ENCODE results near the gene EGR1.

The EGR1 gene

GRCh38 chr5:138454121-138454520, 11.2 kb upstream of the EGR1 start:
- no peak for DNase-seq

GRCh38 chr5:138455232-138455930, 9.9 kb upstream of the EGR1 start:
- DNase-seq: no peak

DNA sequence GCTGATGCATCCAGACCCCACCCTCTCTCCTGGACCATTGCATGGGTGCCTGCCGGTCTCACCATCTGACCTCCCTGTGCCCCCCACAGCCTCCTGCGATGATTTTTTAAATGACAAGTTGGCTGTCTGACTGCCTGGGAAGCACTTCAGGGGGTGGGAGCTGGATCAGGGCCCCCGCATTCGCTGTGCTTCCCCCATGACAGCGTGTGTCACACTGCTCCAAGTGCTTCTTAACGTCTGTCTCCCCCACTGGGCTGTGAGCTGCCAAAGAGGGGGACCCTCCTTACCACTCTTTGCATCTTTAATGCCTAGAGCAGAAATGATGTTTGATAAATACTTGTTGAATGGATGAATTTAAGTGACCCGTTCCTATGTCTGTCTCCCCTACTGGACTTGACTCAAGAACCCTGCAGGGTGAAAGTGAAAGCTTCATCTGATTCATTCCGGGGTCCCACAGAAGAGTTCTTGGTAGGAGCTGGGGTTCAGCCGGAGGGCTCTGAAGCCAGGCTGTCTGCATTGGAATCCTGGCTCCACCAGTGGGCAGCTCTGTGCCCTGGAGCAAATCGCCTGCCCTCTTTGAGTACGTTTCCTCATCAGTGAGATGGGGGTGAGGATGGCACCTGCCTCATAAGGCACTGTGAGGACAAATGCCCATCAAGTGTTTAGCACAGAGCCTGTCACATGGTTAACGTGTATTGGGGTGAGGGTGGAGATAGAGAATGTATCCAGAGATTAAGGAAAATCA, 7.6 kb upstream of the EGR1 start:
- no peak for DNase-seq

DNA sequence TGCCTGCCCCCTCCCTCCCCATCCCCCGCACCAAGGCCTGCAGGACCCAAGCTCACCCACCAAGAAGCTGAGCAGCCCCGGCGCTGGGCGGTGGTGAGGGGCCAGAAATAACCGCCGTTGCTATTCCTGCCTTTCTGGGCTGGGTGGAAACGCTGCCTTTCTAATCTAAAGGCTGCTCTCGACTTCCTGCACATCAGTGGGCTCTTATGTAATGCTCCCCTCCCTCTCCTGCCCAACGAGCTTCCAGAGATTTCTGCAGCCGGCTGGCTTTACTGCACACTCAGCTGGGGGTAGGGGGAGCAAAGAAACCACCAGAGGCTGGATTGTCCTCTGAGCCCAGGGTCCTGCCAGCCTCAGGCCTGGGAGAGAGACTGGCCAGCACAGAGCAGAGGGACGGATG, 6.9 kb upstream of the EGR1 start:
- DNase-seq: no peak

GRCh38 chr5:138458856-138459255, 6.4 kb upstream of the EGR1 start:
- no peak for DNase-seq

DNA sequence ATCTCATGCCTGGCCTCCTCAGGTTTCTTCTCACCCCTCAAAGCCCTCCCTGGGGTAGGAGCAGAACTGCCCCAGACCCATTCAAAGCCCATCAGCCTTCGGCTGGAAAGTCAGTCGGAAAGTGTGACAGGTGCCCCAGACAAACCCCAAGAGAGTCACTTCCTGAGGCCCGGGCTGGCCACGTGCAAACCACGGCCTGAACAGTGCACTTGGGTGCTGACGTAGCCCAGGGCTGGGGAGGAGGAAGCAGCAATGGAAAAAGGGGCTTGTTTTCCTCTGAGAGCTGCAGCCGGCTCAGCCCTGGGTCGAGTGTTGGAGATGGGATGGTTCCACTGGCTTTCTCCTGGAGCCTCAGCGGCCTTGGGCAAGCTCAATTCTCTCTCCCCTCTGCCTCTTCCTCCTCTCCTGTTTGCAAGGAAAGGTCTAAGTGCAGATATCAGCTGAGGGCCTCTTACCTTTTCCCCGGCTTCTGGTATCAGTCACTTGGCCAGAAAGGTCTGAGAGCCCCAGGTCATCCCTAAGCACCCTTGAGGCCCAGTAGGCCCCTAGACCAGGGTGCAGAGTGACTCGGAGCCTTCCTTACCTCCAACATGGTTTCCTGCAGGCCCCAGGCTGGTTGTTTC, 5.9 kb upstream of the EGR1 start:
- no peak for DNase-seq

GRCh38 chr5:138460032-138460693, 5.1 kb upstream of the EGR1 start:
- no peak for DNase-seq

- DNase-seq: no peak
These were observed 3.7 kb upstream of the EGR1 start for GRCh38 chr5:138461343-138462125.

- DNase-seq: no peak
These were observed 1.8 kb upstream of the EGR1 start for GRCh38 chr5:138463419-138464007.

DNA sequence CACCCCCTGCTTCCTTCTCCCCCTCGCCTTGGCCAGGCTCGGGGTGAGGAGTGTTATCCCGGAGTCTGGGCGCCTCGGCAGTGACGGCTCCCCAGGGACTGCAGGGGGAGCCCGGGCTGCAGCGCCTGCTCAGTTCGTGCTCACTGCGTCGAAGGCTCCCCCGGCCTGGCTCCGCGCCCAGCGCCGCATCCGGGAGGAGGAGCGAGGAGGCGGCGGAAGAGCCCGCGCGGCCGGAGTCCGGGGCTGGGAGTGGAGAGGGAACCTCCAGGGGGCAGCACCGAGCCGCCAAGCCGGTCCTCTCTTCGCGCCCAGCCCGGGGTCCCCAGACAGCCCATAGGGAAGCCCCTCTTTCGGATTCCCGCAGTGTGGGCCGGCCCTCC, 1.3 kb upstream of the EGR1 start:
- peak; percentile 98 for DNase-seq

- DNase-seq: peak; percentile 99
These were observed 655 bp upstream of the EGR1 start for GRCh38 chr5:138464388-138465260.

GRCh38 chr5:138466125-138466899, 1.0 kb downstream of the EGR1 start:
- no peak for DNase-seq

DNA sequence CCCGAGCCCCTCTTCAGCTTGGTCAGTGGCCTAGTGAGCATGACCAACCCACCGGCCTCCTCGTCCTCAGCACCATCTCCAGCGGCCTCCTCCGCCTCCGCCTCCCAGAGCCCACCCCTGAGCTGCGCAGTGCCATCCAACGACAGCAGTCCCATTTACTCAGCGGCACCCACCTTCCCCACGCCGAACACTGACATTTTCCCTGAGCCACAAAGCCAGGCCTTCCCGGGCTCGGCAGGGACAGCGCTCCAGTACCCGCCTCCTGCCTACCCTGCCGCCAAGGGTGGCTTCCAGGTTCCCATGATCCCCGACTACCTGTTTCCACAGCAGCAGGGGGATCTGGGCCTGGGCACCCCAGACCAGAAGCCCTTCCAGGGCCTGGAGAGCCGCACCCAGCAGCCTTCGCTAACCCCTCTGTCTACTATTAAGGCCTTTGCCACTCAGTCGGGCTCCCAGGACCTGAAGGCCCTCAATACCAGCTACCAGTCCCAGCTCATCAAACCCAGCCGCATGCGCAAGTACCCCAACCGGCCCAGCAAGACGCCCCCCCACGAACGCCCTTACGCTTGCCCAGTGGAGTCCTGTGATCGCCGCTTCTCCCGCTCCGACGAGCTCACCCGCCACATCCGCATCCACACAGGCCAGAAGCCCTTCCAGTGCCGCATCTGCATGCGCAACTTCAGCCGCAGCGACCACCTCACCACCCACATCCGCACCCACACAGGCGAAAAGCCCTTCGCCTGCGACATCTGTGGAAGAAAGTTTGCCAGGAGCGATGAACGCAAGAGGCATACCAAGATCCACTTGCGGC, 1.8 kb downstream of the EGR1 start:
- DNase-seq: no peak

GRCh38 chr5:138467711-138468132, 2.4 kb downstream of the EGR1 start:
- DNase-seq: no peak

DNA sequence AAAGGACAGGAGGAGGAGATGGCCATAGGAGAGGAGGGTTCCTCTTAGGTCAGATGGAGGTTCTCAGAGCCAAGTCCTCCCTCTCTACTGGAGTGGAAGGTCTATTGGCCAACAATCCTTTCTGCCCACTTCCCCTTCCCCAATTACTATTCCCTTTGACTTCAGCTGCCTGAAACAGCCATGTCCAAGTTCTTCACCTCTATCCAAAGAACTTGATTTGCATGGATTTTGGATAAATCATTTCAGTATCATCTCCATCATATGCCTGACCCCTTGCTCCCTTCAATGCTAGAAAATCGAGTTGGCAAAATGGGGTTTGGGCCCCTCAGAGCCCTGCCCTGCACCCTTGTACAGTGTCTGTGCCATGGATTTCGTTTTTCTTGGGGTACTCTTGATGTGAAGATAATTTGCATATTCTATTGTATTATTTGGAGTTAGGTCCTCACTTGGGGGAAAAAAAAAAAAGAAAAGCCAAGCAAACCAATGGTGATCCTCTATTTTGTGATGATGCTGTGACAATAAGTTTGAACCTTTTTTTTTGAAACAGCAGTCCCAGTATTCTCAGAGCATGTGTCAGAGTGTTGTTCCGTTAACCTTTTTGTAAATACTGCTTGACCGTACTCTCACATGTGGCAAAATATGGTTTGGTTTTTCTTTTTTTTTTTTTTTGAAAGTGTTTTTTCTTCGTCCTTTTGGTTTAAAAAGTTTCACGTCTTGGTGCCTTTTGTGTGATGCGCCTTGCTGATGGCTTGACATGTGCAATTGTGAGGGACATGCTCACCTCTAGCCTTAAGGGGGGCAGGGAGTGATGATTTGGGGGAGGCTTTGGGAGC, 3.1 kb downstream of the EGR1 start:
- no peak for DNase-seq

GRCh38 chr5:138468966-138469539, 3.8 kb downstream of the EGR1 start:
- DNase-seq: no peak

GRCh38 chr5:138469540-138470321, 4.5 kb downstream of the EGR1 start:
- no peak for DNase-seq

Measured in NCI-H345 (cell line).